Stimulated activated CD4-positive, alpha-beta T cell treated with anti-CD3 and anti-CD28 coated beads, Interleukin-1b, Interleukin-23, amount 100 ng/mL, for 48 hours (primary cell): ENCODE measurements around the gene GHRHR.

ENCODE experiments used
- DNase-seq: peaks from one replicate; pipeline ENCODE4 v3.0.0-alpha.2; 2020

Gene GHRHR

GRCh38 chr7:30963842-30964241, at the start of gene GHRHR:
Gene GHRHR (plus strand): TSS chr7:30963953. CDS start chr7:30964069, 116 bp downstream.
- DNase-seq, result no peak

GRCh38 chr7:30914596-30914995, 49.2 kb upstream of the GHRHR start:
- no peak for DNase-seq

- no peak for DNase-seq
These were observed 48.6 kb upstream of the GHRHR start for GRCh38 chr7:30915005-30915601.

- DNase-seq, result no peak
These were observed 48.0 kb upstream of the GHRHR start for GRCh38 chr7:30915751-30916150.

GRCh38 chr7:30916255-30916654, 47.5 kb upstream of the GHRHR start:
- no peak for DNase-seq

GRCh38 chr7:30916767-30917166, 47.0 kb upstream of the GHRHR start:
- no peak for DNase-seq

- no peak for DNase-seq
These were observed 46.4 kb upstream of the GHRHR start for GRCh38 chr7:30917216-30917893.

- DNase-seq, result no peak
These were observed 45.1 kb upstream of the GHRHR start for GRCh38 chr7:30918676-30919075.

GRCh38 chr7:30920021-30920583, 43.7 kb upstream of the GHRHR start:
- no peak for DNase-seq

- no peak for DNase-seq
These were observed 42.9 kb upstream of the GHRHR start for GRCh38 chr7:30920584-30921539.

GRCh38 chr7:30921540-30922401, 42.0 kb upstream of the GHRHR start:
- no peak for DNase-seq

- no peak for DNase-seq
These were observed 41.2 kb upstream of the GHRHR start for GRCh38 chr7:30922596-30922995.

GRCh38 chr7:30923009-30923773, 40.6 kb upstream of the GHRHR start:
- DNase-seq, result no peak

GRCh38 chr7:30923774-30924413, 39.9 kb upstream of the GHRHR start:
- no peak for DNase-seq

- no peak for DNase-seq
These were observed 39.1 kb upstream of the GHRHR start for GRCh38 chr7:30924624-30925023.

- no peak for DNase-seq
These were observed 38.6 kb upstream of the GHRHR start for GRCh38 chr7:30925117-30925516.

- no peak for DNase-seq
These were observed 37.8 kb upstream of the GHRHR start for GRCh38 chr7:30925913-30926312.

GRCh38 chr7:30926313-30926712, 37.4 kb upstream of the GHRHR start:
- DNase-seq, result no peak

- no peak for DNase-seq
These were observed 36.7 kb upstream of the GHRHR start for GRCh38 chr7:30927040-30927439.

GRCh38 chr7:30927559-30927958, 36.2 kb upstream of the GHRHR start:
- no peak for DNase-seq

GRCh38 chr7:30928254-30928872, 35.4 kb upstream of the GHRHR start:
- DNase-seq, result no peak
